Lung (tissue), 12 donors: ENCODE data around the gene NAPSA. TPM values are rescaled to one million over a fixed set of nuclear protein-coding genes. Genes with fewer than 3 reads are reported as not detected.
"Not testable (repeated sequence)": the region's sequence is repeated elsewhere in the genome, so short reads cannot be mapped to it uniquely, and the experiment has no call there.

ENCODE experiments used
- ATAC-seq: fragments of 200-7000 bp; cut with Tn5 transposase; one replicate; pipeline ENCODE4 v1.9.1; 2020; ENCODE audit warnings: moderate number of reproducible peaks; ENCODE audit not compliant: insufficient read depth, low FRiP score
- DNase-seq, 3 donors: peaks; one replicate each; pipeline ENCODE4 v3.0.0-alpha.2; 2013 to 2017
- H3K27ac ChIP-seq, 2 donors: one replicate each; pipeline ENCODE4 v1.5.1; 2013; ENCODE audit warnings: mild to moderate bottlenecking in 2 of 2, moderate library complexity in 2 of 2, control low read depth in 1 of 2, inconsistent platforms in 1 of 2, low read depth in 1 of 2, low read length in 1 of 2
- H3K27me3 ChIP-seq, 3 donors: one replicate each; pipeline ENCODE4 v1.5.1; 2013; ENCODE audit warnings: low read length in 2 of 3; ENCODE audit not compliant: control insufficient read depth in 3 of 3, insufficient read depth in 3 of 3
- H3K36me3 ChIP-seq, 4 donors: one replicate each; pipeline ENCODE4 v1.5.1; 2013; ENCODE audit warnings: low read length in 4 of 4, mild to moderate bottlenecking in 1 of 4, moderate library complexity in 1 of 4; ENCODE audit not compliant: control insufficient read depth in 4 of 4, insufficient read depth in 4 of 4
- H3K4me1 ChIP-seq, 5 donors: one replicate each; pipeline ENCODE4 v1.5.1; 2013; ENCODE audit warnings: low read length in 5 of 5, mild to moderate bottlenecking in 2 of 5, moderate library complexity in 1 of 5; ENCODE audit not compliant: control insufficient read depth in 5 of 5, insufficient read depth in 5 of 5
- H3K4me3 ChIP-seq: one replicate; pipeline ENCODE4 v1.5.1; 2013; ENCODE audit warnings: mild to moderate bottlenecking, control low read depth, moderate library complexity
- H3K9ac ChIP-seq, 2 donors: one replicate each; pipeline ENCODE4 v1.5.1; 2013; ENCODE audit warnings: low read length in 2 of 2, control low read depth in 1 of 2; ENCODE audit not compliant: insufficient read depth in 1 of 2
- H3K9me3 ChIP-seq, 4 donors: one replicate each; pipeline ENCODE4 v1.5.1; 2013; ENCODE audit warnings: low read length in 3 of 4, mild to moderate bottlenecking in 1 of 4, moderate library complexity in 1 of 4; ENCODE audit not compliant: control insufficient read depth in 4 of 4, insufficient read depth in 3 of 4
- WGBS, 2 donors: extraction: QIAGEN DNeasy Blood & Tissue Kit; methylation state at CpG; one replicate each; pipeline ENCODE4 v1.1.7; 2013; 5-methylcytosine and 5-hydroxymethylcytosine counted together
- polyA plus RNA-seq, 2 donors: library from polyadenylated mRNA; stranded (reverse); fragments of 200-250 nt; gene quantifications; one replicate each; pipeline ENCODE4 v1.2.1, GENCODE V29; 2013
- total RNA-seq, 2 donors: library from RNA; depleted of rRNA in 1 of 2; stranded (reverse); fragments of >200 nt in 1 of 2; gene quantifications; one replicate each; pipeline ENCODE4 v1.2.1, GENCODE V29; 2014 to 2021
- TF ChIP-seq, protein P1 (sequence below): IDR thresholded peaks from 2 replicates; pipeline ENCODE4 v1.5.1; 2012; ENCODE audit warnings: mild to moderate bottlenecking; ENCODE audit errors: control extremely low read depth, extremely low read depth
- donor health status: control.
- donor health status: control.
- donor health status: Bipolar disorder and iron deficiency.
- donor health status: healthy.
- donor health status: DM: yes; HTN: yes; CAD: no.

Gene NAPSA
- total and polyA plus RNA-seq, 4 donors: 655 to 2,584 (median 1,433) TPM

DNA sequence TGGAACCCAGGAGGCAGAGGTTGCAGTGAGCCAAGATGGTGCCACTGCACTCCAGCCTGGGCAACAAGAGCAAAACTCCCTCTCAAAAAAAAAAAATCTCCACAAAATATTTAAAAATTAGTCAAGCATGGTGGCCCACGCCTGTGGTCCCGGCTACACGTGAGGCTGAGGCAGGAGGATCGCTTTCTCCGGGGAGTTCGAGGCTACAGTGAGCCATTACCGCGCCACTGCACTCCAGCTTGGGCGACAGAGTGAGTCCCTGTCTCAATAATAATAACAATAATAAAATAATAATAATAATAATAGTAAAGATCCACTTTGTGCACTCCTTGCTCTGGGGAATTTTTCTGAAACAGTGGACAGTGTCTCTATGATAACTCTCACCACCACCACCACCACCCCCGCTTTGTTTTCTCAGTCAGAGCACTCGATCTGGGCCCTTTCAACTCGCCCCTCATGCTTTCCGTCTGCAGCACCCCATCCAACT lies 8.7 kb downstream of the NAPSA start:
- TF ChIP-seq, protein P1, sequence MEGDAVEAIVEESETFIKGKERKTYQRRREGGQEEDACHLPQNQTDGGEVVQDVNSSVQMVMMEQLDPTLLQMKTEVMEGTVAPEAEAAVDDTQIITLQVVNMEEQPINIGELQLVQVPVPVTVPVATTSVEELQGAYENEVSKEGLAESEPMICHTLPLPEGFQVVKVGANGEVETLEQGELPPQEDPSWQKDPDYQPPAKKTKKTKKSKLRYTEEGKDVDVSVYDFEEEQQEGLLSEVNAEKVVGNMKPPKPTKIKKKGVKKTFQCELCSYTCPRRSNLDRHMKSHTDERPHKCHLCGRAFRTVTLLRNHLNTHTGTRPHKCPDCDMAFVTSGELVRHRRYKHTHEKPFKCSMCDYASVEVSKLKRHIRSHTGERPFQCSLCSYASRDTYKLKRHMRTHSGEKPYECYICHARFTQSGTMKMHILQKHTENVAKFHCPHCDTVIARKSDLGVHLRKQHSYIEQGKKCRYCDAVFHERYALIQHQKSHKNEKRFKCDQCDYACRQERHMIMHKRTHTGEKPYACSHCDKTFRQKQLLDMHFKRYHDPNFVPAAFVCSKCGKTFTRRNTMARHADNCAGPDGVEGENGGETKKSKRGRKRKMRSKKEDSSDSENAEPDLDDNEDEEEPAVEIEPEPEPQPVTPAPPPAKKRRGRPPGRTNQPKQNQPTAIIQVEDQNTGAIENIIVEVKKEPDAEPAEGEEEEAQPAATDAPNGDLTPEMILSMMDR: no peak
- Histone ChIP-seq H3K36me3 (peaks cover 0 to 2% (median 0%) of the 10 kb centered on the region in 4 donors), H3K4me3 (no peak overlapping the region), H3K4me1 (peaks cover 0 to 3% (median 2%) of the 10 kb centered on the region in 5 donors), H3K9ac (no peak overlapping the region), H3K9me3 (no peaks in the 10 kb centered on the region), H3K27ac (no peak overlapping the region), H3K27me3 (no peaks in the 10 kb centered on the region)
- DNase-seq (no peak), ATAC-seq (no peak)
- WGBS, 2 donors: 37 to 38% methylated on average over 13 of the region's 13 CpGs

DNA sequence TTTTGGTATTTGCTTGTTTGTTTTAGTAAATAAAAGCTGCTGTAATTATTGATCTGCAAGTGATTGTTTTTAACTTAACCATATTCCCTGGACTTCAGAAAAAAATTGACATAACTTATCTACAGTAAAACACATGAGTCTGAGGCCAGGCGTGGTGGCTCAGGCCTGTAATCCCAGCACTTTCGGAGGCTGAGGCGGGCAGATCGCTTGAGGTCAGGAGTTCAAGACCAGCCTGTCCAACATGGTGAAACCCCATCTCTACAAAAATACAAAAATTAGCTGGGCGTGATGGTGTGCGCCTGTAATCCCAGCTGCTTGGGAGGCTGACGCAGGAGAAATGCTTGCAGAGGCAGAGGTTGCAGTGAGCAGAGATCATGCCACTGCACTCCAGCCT lies 12.0 kb downstream of the NAPSA start:
- not testable (repeated sequence) for H3K4me3 ChIP-seq
- WGBS, 2 donors: 83 to 94% methylated on average over 7 of the region's 7 CpGs

DNA sequence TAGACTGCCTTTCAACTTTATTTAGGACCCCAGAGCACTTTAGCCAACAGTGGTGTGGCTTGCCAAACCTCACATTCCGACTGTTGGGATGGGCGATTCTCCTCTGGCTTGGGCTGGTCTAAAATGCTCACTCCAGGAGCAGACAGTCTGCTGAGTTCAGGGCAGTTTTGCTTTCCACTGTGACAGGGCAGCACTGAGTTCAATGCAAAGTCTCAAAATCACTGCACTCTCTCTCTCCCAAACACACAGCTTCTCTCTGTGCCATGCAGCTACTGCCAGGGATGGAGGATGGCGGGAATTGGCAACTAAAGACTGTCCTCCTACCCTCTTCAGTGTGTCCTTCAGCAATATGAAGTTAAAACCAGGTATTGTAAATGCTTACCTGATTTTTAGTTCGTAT lies 13.2 kb downstream of the NAPSA start:
- no peak overlapping the region for H3K4me3 ChIP-seq
- no peaks in the 10 kb centered on the region for H3K36me3 ChIP-seq
- 69 to 77% methylated on average over 3 to 4 of the region's 4 CpGs for WGBS, 2 donors
- H3K9ac ChIP-seq: no peak overlapping the region
- H3K9me3 ChIP-seq: no peaks in the 10 kb centered on the region
- no peaks in the 10 kb centered on the region for H3K27me3 ChIP-seq
- no peak for DNase-seq
- TF ChIP-seq, protein P1: no peak
- H3K27ac ChIP-seq: no peak overlapping the region
- ATAC-seq: no peak
- peaks cover 0 to 6% (median 0%) of the 10 kb centered on the region in 5 donors for H3K4me1 ChIP-seq

More for the DNA sequence above, 12.0 kb downstream of the NAPSA start:
- H3K9me3 ChIP-seq, DNase-seq, H3K4me1 ChIP-seq, ATAC-seq, H3K36me3 ChIP-seq, H3K9ac ChIP-seq, H3K27ac ChIP-seq, H3K27me3 ChIP-seq: not testable (repeated sequence)

DNA sequence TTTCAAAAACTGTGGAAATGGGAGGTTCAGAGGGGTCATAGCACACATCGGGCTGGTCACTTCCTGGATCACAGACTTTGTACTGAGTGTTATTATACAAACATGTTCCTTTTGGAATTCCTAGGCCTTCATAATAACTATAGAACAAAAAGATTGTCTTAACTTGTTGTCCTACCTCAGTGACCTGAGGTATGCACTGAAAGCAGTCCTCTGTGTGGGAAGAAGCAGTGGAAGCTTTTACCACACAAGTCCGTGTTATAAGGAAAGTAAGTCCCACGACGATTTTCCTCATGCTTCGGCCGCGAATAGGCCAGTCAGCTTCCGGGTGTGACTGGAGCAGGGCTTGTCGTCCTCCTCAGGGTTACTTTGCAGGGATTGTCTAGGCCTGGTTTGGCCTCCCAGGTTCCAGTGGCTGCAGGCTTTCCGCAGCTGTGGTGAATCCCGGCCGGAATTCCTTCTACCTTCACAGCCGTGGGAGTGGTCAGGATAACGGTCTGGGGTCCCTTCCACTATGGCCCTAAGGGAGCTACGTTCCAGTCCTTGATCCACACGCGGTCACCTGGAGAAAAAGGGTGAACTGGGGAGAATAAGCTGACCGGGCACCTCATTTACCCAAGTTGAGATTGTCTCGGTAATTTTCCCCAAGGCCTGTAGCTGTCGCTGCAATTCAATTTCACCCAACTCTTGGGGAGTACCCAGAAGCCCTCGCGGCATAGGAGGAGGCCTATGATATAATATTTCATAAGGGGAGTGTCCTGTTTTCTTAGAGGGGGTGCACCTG lies 16.0 kb downstream of the NAPSA start:
- 69 to 71% methylated on average over 22 of the region's 22 CpGs for WGBS, 2 donors
- TF ChIP-seq, protein P1: no peak

DNA sequence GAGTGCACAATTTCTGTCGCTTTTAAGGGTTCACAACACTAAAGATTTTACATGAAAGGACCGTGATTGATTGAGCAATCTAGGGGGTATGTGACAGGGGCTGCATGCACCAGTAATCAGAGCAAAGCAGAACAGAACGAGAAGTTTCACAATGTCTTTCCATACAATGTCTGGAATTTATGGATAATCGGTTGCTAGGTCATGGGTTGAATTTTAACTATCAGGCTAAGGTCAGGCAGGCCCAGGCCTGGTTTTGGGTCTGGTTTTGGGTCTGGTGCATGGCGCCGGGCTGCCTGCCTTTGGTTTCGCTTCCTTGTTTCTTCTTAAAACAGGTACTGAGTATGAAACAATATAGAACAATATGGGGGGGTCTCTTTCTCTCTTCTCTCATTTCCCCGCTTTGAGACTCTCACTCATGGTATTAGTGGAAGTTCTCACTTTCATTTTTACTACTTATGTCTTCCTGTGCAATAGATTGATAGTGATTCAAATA lies 18.3 kb downstream of the NAPSA start:
- ATAC-seq, H3K9ac ChIP-seq, H3K4me1 ChIP-seq, DNase-seq, H3K9me3 ChIP-seq, H3K4me3 ChIP-seq, H3K27me3 ChIP-seq, H3K27ac ChIP-seq, H3K36me3 ChIP-seq: not testable (repeated sequence)
- 63 to 66% methylated on average over 8 of the region's 8 CpGs for WGBS, 2 donors

More for the DNA sequence above, 16.0 kb downstream of the NAPSA start:
- ATAC-seq: no peak
- Histone ChIP-seq H3K9ac (no peak overlapping the region), H3K4me3 (no peak overlapping the region), H3K27ac (no peak overlapping the region), H3K27me3 (no peaks in the 10 kb centered on the region), H3K36me3 (no peaks in the 10 kb centered on the region), H3K4me1 (peaks cover 0 to 5% (median 0%) of the 10 kb centered on the region in 5 donors), H3K9me3 (peaks cover 0 to 6% (median 2%) of the 10 kb centered on the region in 4 donors)
- DNase-seq: no peak
